ENCODE data around the gene AP1M1.

Gene AP1M1

DNA sequence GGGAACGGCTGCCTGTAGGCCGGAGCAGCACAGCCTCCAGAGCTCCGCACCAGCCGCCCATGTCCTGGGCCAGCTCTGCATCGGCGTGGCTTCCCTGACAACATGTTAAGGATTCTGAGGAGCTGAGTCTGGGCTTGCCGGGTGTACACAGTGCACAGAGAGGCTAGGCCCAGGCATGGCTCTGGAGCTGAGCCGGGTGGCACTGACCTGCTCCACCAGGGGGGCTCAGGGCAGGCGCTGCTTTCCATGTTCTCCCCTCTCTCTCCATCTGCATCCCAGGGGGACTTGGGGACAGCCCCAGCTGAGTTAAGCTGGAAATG is 31.6 kb downstream of the AP1M1 start:
- DNase-seq (ENCODE audit: low read depth in 2 of 2, low spot score in 1 of 2) = no peak

DNA sequence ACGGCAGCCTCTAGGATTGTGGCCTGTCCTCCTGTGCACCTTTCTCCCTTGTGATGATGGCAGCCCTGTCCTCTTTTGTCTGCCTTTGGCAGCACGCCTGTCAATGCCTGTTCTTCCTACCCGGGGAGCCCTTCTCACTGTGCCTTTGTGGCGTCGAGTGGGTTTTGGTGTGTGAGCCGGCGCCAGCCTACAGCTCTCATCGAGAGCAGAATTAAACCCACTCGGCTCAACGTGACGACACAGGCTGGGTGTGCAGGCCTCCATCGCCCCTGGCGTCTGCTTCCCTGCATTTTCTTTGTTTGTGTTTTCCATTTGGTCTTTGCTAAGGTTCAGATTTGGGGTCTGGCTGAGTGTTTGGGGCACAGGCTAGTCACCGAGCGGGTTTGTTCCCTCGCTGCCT is 34.4 kb downstream of the AP1M1 start:
- DNase-seq (ENCODE audit: low read depth in 2 of 2, low spot score in 1 of 2) = no peak

GRCh38 chr19:16232568-16232967 is 34.9 kb downstream of the AP1M1 start:
- DNase-seq (ENCODE audit: low read depth in 2 of 2, low spot score in 1 of 2) = no peak

DNA sequence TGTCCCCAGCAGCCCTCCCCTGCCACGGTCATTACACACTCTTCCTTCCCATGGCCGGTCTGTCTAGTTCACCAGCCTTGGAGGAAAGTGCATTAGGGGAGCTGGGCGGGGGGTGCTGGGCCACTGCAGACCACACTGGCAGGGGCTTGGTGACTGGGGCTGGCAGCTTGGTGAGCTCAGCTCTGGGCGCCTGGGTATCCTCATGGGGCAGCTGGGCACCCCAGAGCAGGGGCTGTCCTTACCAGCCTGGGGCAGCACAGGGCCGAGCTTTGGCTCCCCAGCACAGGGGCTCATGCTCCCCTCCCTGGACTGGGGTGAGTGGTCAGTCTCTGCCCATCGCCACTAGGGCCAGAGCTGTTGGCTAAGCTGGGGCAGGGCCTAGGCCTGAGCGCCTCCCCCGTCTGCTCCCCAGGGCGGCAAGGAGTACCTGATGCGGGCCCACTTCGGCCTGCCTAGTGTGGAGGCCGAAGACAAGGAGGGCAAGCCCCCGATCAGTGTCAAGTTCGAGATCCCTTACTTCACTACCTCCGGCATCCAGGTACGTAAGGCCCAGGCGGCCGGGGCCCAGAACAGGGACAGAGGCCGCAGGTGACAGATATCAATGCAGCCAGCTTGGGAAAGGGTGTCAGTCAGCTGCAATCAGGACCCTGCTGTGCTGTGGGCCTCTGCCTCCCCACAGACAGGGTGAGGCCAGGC is 35.5 kb downstream of the AP1M1 start:
- no peak for DNase-seq (ENCODE audit: low read depth in 2 of 2, low spot score in 1 of 2)

- no peak for DNase-seq (ENCODE audit: low read depth in 2 of 2, low spot score in 1 of 2)
These were observed 36.3 kb downstream of the AP1M1 start for GRCh38 chr19:16233836-16234551.

- no peak for DNase-seq (ENCODE audit: low read depth in 2 of 2, low spot score in 1 of 2)
These were observed 37.1 kb downstream of the AP1M1 start for GRCh38 chr19:16234552-16235445.

- no peak for DNase-seq (ENCODE audit: low read depth in 2 of 2, low spot score in 1 of 2)
These were observed 38.3 kb downstream of the AP1M1 start for GRCh38 chr19:16235811-16236652.

DNA sequence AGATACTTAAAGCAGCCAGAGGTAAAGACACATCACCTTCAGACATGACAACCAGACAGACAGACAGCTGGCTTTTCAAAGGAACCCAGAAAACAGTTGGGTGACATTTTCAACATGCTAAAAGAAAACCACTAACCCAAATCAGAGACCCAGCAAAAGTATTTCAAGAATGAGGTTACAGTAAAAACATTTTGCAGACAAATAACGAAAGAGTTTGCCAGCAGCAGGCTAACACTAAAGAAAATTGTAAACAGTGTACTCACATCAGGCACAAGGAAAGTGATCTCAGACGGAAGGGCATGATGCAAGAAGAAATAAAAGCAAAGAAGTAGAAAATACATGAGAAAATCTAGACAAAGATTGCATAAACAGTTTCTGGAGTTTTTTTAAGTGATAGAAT is 46.4 kb downstream of the AP1M1 start:
- no peak for DNase-seq (ENCODE audit: low read depth in 2 of 2, low spot score in 1 of 2)

DNA sequence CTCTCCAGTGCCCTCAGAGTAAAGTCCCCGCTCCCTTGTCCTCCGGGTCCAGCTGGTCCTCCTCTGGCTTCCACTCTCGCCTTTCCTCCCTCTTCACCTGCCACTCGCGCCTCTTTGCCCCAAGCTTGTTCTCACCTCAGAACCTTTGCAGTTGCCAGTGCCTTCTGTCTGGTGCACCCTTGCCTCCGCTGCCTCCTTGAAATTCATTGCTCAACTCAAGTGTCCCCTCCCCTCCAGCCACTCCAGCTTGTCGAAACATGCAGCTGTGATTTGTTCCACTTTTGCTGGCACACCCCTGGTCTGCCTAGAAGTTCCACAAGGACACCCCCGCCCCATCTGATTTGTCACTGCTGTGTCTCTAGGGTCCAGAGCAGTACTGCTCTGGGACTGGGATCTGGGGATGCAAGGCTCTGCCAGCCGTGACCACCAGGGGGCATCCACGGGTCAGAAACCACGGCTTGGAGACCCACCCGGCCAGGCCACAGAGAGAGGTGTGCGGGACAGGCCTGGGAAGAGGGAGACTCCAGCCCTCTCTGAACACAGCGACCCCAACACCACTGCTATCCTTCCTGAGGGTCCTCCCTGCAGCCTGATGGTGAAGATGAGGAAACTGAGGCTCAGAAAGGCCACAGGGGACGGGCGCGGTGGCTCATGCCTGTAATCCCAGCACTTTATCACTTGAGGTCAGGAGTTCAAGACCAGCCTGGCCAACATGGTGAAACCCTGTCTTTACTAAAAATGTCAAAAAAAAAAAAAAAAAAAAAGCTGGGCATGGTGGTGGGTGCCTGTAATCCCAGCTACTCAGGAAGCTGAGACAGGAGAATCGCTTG is 49.9 kb downstream of the AP1M1 start:
- peak; percentile 75 to 77 for DNase-seq (ENCODE audit: low read depth in 2 of 2, low spot score in 1 of 2)

DNA sequence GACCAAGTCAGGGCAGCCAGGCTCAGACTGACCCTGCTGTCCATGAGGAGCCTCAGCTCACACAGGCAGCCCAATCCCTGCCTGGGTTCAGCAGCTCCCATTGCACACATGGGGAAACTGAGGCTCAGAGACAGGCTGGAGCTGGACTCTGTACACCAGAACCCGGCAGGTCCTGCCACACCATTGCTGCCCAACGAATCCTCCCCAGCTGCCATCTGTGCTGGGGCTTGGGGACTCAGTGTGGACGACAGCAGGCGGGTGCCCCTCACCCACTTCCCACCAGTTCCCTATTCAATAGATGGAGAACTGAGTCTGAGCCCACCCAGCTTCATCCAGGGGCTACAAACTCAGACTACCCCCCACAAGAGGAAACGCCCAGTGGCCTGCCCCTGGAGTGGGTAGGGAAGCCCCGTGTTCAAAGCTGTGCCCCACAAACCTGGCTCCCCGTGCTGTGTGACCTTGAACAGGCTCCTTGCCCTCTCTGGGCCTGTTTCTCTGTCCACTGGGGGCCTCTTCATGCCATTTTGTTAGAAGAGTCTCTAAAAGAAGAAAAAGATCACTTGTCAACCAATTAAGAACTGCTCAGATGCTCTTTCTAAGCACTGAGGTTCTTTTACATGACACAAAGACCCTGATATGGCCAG is 50.8 kb downstream of the AP1M1 start:
- DNase-seq (ENCODE audit: low read depth in 2 of 2, low spot score in 1 of 2) = no peak

DNA sequence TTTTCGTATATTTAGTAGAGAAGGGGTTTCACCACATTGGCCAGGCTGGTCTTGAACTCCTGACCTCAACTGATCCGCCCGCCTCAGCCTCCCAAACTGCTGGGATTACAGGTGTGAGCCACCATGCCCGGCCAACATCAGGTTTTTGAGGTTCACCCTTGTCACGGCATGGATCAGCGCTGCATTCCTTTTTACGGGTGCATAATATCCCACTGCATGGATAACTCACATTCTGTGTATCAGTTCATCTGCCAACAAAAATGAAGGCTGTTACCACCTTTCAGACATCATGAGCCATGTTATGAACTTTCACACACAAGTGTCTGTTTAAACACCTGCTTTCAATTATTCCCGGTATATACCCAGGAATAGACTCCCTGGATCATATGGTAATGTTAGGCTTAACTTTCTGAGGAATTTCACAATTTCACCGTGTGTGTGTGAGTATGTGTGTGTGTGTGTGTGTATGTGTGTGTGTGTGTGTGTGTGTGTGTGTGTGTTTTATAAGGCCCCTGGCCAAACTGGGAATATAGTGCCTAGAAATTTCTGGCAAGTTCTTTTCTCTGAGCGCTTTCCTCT is 52.2 kb downstream of the AP1M1 start:
- DNase-seq (ENCODE audit: low read depth in 2 of 2, low spot score in 1 of 2) = no peak

DNA sequence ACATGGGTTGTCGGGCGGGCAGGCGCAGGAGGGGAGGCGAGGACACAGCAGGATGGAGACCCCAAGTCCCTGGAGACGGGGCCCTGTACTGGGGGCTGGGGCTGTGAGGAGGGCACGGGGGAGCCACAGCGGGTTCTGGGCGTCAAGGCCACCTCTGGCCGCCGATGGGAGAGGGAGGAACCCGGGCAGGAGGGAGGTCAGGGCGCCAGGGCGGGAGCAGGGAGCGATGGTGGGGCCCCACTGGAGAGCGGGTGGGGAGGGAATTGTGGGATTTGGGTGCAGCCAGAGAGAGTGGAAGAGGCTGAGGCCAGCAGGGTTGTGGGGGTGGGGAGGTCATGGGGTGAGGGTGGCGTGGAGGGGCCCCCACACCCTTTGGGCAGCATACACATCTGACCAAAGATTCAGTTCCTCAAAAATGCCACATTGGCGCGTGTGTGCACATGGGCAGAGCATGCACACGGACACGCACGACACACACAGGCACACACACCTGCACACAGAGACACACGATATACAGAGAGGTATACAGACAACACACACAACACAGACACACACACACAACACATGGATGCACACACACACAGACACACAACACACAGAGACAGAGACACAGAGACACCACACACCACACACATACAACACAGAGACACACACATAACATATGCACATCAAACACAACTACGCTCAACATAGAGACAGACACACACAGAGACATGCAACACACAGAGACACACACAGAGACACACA is 54.9 kb downstream of the AP1M1 start:
- DNase-seq (ENCODE audit: low read depth in 2 of 2, low spot score in 1 of 2) = no peak

DNA sequence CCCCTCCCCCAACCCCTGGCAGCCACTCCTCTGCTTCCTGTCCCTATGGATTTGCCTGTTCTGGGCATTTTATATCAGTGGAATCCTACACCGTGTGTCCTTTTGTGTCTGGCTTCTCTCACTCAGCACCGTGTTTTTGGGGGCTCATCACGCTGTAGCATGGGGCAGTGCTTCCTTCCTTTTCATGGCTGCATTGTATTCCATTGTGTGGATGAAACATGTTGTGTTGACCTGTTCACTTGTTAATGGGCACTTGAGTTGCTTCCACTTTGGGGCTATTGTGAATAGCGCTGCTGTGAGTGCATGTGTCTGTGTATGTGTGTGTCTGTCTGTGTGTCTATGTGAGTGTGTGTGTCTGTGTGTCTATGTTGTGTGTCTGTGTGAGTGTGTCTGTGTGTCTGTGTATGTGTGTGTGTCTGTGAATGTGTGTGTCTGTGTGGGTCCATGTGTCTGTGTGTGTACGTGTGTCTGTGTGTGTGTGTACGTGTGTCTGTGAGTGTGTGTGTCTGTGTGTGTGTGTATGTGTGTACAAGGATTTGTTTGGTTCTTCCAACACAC is 57.2 kb downstream of the AP1M1 start:
- DNase-seq (ENCODE audit: low read depth in 2 of 2, low spot score in 1 of 2) = no peak

GRCh38 chr19:16257509-16258002 is 59.8 kb downstream of the AP1M1 start:
- DNase-seq (ENCODE audit: low read depth in 2 of 2, low spot score in 1 of 2) = no peak

- no peak for DNase-seq (ENCODE audit: low read depth in 2 of 2, low spot score in 1 of 2)
These were observed 60.8 kb downstream of the AP1M1 start for GRCh38 chr19:16258440-16258903.

DNA sequence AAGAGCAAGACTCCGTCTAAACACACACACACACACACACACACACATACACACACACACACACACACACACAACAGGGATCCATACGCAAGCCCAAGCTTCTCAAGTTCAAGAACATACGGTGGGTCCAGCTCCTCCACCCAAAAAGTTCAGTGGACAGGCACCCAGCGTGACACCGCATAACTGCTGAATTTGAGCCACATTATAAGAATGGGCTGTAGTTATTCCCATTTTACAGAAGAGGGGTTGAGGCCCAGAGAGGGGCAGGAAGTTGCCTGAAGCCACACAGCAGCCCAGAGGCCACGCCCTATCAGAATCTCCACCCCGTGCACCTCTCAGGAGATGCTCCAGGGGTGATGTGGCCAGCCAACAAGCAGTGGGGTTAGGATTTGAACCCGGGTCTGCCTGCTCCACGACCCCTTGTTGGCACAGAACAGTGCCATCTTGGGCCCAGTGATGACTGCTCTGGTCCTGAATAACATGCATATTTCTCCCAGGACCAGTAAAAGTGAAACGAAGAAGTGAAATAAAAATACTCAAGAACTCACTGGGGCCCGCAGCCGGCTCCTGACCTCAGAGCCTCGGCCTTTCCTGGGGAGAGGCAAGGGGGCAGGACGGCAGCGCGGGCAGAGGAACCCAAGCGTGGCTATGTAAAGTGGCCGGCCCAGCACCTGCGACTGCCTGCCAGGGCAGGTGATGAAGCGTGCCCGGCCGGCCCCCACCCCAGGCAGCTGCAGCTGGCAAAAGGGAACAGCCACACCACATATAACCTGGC is 61.9 kb downstream of the AP1M1 start:
- DNase-seq (ENCODE audit: low read depth in 2 of 2, low spot score in 1 of 2) = no peak

- no peak for DNase-seq (ENCODE audit: low read depth in 2 of 2, low spot score in 1 of 2)
These were observed 62.6 kb downstream of the AP1M1 start for GRCh38 chr19:16260160-16260811.
